Type B pancreatic cell (in vitro differentiated cells): ENCODE results near the gene LSMEM2. TPM values are rescaled to one million over a fixed set of nuclear protein-coding genes. Genes with fewer than 3 reads are reported as not detected.
A peak's percentile ranks its signal among the peaks of the same experiment; 100 is the strongest.

Experiments used
- DNase-seq: peaks from one replicate; pipeline ENCODE4 v3.0.0; 2021; ENCODE audit warnings: mixed read lengths; ENCODE audit not compliant: unreplicated experiment; ENCODE audit errors: extremely low spot score
- H3K27ac Mint-ChIP-seq: 2 replicates; pipeline ENCODE4 v1.8.0; 2021; ENCODE audit warnings: mild to moderate bottlenecking, mixed read lengths
- H3K27me3 Mint-ChIP-seq: 2 replicates; pipeline ENCODE4 v1.8.0; 2021; ENCODE audit warnings: mixed read lengths
- H3K36me3 Mint-ChIP-seq: 2 replicates; pipeline ENCODE4 v1.8.0; 2021; ENCODE audit warnings: mixed read lengths
- H3K4me1 Mint-ChIP-seq: one replicate; pipeline ENCODE4 v1.8.0; 2021; ENCODE audit warnings: mixed read lengths; ENCODE audit not compliant: unreplicated experiment
- H3K4me3 Mint-ChIP-seq: 2 replicates; pipeline ENCODE4 v1.8.0; 2021; ENCODE audit warnings: mild to moderate bottlenecking, mixed read lengths
- H3K9me3 Mint-ChIP-seq: 2 replicates; pipeline ENCODE4 v1.8.0; 2021; ENCODE audit warnings: mixed read lengths
- CTCF ChIP-seq: fragments of 200-600 bp; sonication (generic); conservative IDR thresholded peaks from 2 replicates; pipeline ENCODE4 v1.5.0; 2021; ENCODE audit warnings: antibody characterized with exemption, mild to moderate bottlenecking
- total RNA-seq: library from RNA; stranded (reverse); gene quantifications from 2 replicates; pipeline ENCODE4 v1.2.1, GENCODE V29; 2021; ENCODE audit warnings: low replicate concordance

The LSMEM2 gene
- total RNA-seq, 1 donor from 2014 or later = not detected

DNA sequence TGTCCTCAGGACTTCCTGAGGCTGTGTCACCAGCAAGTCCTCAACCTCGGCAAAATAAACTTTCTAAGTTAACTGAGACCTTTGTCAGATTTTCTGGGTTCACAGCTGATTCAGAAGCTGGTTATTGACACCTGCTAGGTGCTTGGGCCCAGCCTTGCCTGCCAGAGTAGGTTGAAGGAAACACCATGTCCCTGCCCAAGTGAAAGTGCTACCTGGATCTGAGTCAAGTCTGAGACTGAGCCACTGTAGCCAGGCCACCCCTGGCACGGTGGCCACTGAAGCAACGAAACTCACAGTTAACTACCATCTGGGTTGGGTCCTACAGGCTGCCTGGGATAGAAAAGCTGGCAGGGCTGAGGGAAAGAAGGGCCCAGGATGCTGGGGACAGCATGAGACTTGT, 35.5 kb downstream of the LSMEM2 start:
- H3K27ac Mint-ChIP-seq = peak overlapping the region; percentile 10

DNA sequence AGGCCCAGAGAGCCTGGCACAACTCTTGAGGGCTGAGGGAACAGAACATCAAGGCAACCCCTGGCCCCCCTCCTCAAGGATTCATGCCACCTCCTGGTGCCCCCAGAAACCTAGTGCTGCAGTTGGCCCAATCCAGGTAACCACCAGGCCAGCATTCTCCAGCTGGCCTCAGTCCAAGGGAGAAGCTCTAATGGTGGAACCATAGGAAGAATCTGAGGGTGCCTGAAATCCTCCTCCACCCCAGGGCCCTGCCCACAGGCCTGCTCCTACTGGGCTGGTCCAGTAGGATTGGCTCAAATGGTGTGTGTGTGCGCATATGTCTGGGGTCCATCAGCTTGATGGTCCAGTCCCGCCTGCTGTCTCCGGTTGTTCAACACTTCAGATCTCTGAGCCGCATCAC, 35.9 kb downstream of the LSMEM2 start:
- Mint-ChIP-seq H3K4me1 (peaks cover 27% of the 10 kb centered on the region), H3K27me3 (no peaks in the 10 kb centered on the region), H3K4me3 (peak overlapping the region; percentile 30), H3K27ac (peak overlapping the region; percentile 53), H3K9me3 (no peaks in the 10 kb centered on the region), H3K36me3 (peaks cover 24% of the 10 kb centered on the region)
- no peak for TF ChIP-seq CTCF
- no peak for DNase-seq

More for the DNA sequence above, 35.5 kb downstream of the LSMEM2 start:
- Mint-ChIP-seq H3K36me3 (peaks cover 29% of the 10 kb centered on the region), H3K4me1 (peaks cover 26% of the 10 kb centered on the region), H3K9me3 (no peaks in the 10 kb centered on the region), H3K4me3 (no peak overlapping the region), H3K27me3 (no peaks in the 10 kb centered on the region)
- TF ChIP-seq CTCF = no peak
- no peak for DNase-seq

- no peaks in the 10 kb centered on the region for H3K27me3 Mint-ChIP-seq
- peak overlapping the region; percentile 100 for H3K27ac Mint-ChIP-seq
- TF ChIP-seq CTCF = no peak
- H3K4me3 Mint-ChIP-seq = peak overlapping the region; percentile 81
- peaks cover 22% of the 10 kb centered on the region for H3K36me3 Mint-ChIP-seq
- peaks cover 32% of the 10 kb centered on the region for H3K4me1 Mint-ChIP-seq
- no peak for DNase-seq
- no peaks in the 10 kb centered on the region for H3K9me3 Mint-ChIP-seq
Measured at GRCh38 chr3:50316657-50317242, 37.9 kb downstream of the LSMEM2 start.

- no peak for DNase-seq
- H3K4me3 Mint-ChIP-seq = peak overlapping the region; percentile 81
Measured at GRCh38 chr3:50317300-50317699, 38.4 kb downstream of the LSMEM2 start.

DNA sequence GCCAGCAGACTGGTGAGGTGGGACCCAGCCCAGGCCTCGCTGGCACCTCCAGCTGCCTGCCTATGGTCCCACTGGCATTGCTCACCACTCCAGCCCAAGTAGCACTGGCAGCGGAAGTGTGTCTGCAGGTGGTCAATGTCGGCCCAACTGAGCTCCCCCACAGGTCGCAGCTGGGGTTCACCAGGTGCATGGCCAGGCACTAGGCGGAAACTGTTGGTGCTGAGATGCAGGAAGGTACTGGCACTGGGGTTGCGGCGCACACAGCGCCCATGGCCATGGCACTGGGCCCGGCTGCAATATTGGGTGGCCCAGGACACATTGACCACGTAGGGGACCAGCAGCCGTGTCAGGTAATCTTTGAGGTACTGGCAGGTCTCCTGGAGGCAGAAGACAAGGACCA, 39.3 kb downstream of the LSMEM2 start:
- H3K4me1 Mint-ChIP-seq = peaks cover 32% of the 10 kb centered on the region

More at GRCh38 chr3:50317300-50317699, 38.4 kb downstream of the LSMEM2 start:
- Mint-ChIP-seq H3K36me3 (peaks cover 22% of the 10 kb centered on the region), H3K27ac (peak overlapping the region; percentile 100), H3K9me3 (no peaks in the 10 kb centered on the region), H3K4me1 (peaks cover 32% of the 10 kb centered on the region), H3K27me3 (no peaks in the 10 kb centered on the region)
- no peak for TF ChIP-seq CTCF

More for the DNA sequence above, 39.3 kb downstream of the LSMEM2 start:
- Mint-ChIP-seq H3K27ac (peak overlapping the region; percentile 98), H3K9me3 (no peaks in the 10 kb centered on the region), H3K4me3 (peak overlapping the region; percentile 77), H3K36me3 (peaks cover 22% of the 10 kb centered on the region), H3K27me3 (no peaks in the 10 kb centered on the region)
- TF ChIP-seq CTCF = no peak
- DNase-seq = no peak
